ENCODE data around the gene SPATA16. TPM values are rescaled to one million over a fixed set of nuclear protein-coding genes. Genes with fewer than 3 reads are reported as not detected.
"Not testable (repeated sequence)": the region's sequence is repeated elsewhere in the genome, so short reads cannot be mapped to it uniquely, and the experiment has no call there.

SPATA16 gene
- polyA plus RNA-seq, 3 donors from 2014 or later, result not detected

DNA sequence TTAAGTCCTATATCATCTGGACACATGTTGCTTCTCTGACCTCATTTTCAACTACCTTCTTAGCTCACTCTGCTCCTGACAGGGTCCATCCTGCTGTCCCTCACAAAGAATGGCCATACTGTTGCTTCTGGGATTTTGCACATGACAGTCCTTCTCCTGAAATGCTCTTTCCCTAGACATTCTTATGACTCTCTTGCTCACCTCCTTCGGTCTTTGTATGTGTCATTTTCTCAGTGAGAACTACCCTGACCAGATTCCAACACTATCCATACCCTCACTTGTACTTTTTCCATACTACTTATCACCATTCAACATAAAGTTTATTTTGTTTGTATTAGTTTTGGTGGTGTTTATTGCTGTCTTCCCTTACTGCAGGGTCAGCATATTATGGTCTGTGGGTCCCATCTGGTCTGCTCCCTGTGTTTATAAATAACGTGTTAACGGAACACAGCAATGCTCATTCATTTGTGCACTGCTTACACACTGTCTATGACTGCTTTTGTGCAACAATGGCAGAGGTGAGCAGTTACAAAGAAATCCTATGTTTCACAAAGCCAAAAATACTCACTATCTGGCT lies 159.5 kb downstream of the SPATA16 start:
- Mint-ChIP-seq H3K9me3 (peaks cover 0 to 3% (median 0%) of the 10 kb centered on the region in 6 donors), H3K36me3 (no peaks in the 10 kb centered on the region), H3K27ac (no peak overlapping the region)

GRCh38 chr3:172980849-172981248 lies 160.2 kb downstream of the SPATA16 start:
- Mint-ChIP-seq H3K36me3 (no peaks in the 10 kb centered on the region), H3K4me1 (no peaks in the 10 kb centered on the region), H3K27me3 (ENCODE audit: low read depth in 3 of 3) (peaks cover 0 to 3% (median 0%) of the 10 kb centered on the region in 3 donors), H3K9me3 (peaks cover 0 to 3% (median 0%) of the 10 kb centered on the region in 6 donors), H3K4me3 (no peak overlapping the region), H3K27ac (no peak overlapping the region)
- no peak for DNase-seq

More for the DNA sequence above, 159.5 kb downstream of the SPATA16 start:
- Mint-ChIP-seq H3K4me1 (no peaks in the 10 kb centered on the region), H3K4me3 (no peak overlapping the region), H3K27me3 (ENCODE audit: low read depth in 3 of 3) (peaks cover 0 to 3% (median 0%) of the 10 kb centered on the region in 3 donors)
- DNase-seq, result no peak

DNA sequence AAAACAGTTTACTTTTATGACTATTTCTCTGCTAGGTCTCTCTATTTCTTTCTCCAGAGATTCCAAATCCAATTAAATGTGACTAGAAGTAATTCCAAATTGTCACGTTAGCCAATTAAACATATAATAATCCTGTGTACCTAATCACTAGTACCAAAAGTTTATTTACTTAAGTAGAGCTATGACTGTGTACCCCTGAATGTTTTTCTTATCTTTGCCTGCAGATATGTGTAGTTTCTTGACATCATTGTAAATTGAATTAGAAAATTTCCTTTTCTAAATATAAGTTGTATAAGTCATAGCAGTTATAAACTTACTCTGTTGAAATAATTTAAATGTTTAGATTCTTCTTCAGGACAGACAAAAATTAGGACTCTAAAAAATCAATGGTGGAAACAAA lies 163.3 kb downstream of the SPATA16 start:
- no peak for DNase-seq
- H3K27me3 Mint-ChIP-seq (ENCODE audit: low read depth in 3 of 3), result peaks cover 0 to 2% (median 0%) of the 10 kb centered on the region in 3 donors

DNA sequence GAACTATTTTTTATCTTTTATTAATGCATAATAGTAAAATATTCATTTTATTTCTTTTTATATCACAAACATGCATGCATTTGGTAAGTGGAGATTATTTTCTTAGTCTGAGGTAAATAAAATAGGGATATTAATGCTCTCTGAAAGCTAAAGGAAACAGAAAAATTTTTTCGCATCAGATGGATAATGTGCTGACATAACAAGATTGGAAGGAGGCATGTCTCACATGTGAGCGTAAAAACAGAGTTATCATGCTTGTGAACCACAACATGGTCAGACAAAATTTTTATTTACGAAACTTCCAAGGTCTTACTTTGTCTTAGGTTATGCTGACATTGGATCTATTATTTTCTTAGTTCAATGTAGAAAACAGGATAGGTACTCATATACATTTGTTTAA lies 166.1 kb downstream of the SPATA16 start:
- Mint-ChIP-seq H3K9me3 (peaks cover 0 to 2% (median 0%) of the 10 kb centered on the region in 6 donors), H3K27me3 (ENCODE audit: low read depth in 3 of 3) (no peaks in the 10 kb centered on the region), H3K4me3 (no peak overlapping the region), H3K4me1 (no peaks in the 10 kb centered on the region), H3K27ac (no peak overlapping the region), H3K36me3 (no peaks in the 10 kb centered on the region)
- DNase-seq, result no peak

More for the DNA sequence above, 163.3 kb downstream of the SPATA16 start:
- Mint-ChIP-seq H3K9me3 (peaks cover 0 to 2% (median 0%) of the 10 kb centered on the region in 6 donors), H3K36me3 (no peaks in the 10 kb centered on the region), H3K4me1 (no peaks in the 10 kb centered on the region), H3K27ac (no peak overlapping the region), H3K4me3 (no peak overlapping the region)

- no peaks in the 10 kb centered on the region for H3K36me3 Mint-ChIP-seq
- DNase-seq, result no peak
- H3K4me1 Mint-ChIP-seq, result no peaks in the 10 kb centered on the region
- peaks cover 0 to 2% (median 0%) of the 10 kb centered on the region in 6 donors for H3K9me3 Mint-ChIP-seq
- H3K27me3 Mint-ChIP-seq (ENCODE audit: low read depth in 3 of 3), result peaks cover 0 to 2% (median 0%) of the 10 kb centered on the region in 3 donors
- no peak overlapping the region for H3K4me3 Mint-ChIP-seq
- no peak overlapping the region for H3K27ac Mint-ChIP-seq
Measured at GRCh38 chr3:172973799-172974198, 167.2 kb downstream of the SPATA16 start.

DNA sequence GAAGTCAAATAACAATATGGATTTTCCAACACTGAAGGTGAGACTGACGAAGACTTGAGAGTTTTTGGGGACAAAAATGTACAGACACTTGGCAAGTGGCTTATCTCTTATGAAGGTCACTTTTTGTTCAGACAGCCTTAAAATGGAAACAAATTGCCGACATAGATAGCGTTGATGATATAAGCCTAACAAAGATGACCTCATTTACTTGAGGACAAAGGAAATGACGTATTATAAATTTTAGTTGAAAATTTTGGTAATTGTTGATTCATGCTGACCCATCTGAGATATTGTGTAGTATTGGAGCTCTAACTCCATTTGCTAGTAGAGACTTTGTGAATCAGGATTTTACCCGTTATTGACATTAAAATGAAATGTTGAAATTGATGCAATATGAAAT lies 168.3 kb downstream of the SPATA16 start:
- Mint-ChIP-seq H3K4me1 (no peaks in the 10 kb centered on the region), H3K36me3 (no peaks in the 10 kb centered on the region), H3K27ac (no peak overlapping the region), H3K27me3 (ENCODE audit: low read depth in 3 of 3) (peaks cover 0 to 2% (median 0%) of the 10 kb centered on the region in 3 donors), H3K9me3 (peaks cover 0 to 3% (median under 1%) of the 10 kb centered on the region in 6 donors), H3K4me3 (no peak overlapping the region)
- no peak for DNase-seq

DNA sequence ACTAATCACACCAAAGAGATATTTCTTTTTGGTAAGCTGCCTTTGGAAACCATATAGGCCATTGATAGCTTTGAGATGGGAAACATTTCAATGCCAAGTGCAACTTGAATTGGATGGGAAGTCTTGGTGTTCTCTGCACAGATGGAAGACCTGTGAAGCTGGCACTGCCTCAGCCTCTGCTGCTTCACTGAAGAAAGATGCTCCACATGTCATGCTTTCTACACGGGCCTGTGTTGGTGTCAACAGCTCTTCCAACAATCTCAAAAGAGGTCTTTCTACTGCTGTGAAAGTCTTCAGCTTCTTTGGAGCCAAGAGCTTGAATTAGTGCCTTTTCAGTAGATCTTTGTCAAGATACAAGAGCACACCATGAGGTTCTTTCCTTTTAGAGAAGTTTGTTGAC lies 169.0 kb downstream of the SPATA16 start:
- H3K9me3 Mint-ChIP-seq, result peaks cover 0 to 3% (median under 1%) of the 10 kb centered on the region in 6 donors

DNA sequence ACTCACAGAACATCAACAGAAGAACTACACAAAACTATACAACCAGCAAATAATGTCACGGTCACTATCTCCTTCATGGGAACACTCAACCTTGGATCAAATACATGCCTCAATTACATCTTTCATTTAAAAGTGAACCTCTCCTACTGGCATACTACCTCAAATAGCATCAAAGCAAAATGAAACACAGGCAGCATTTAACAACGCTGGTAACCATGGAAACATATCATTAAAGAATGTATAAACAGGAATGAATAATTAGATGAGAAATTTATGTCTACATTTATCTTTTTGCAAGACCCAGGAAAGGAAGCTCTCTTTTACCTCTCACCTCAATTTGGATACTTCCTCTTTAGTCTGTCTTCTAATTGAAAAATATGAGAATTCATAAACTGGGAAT lies 172.4 kb downstream of the SPATA16 start:
- Mint-ChIP-seq H3K4me1 (no peaks in the 10 kb centered on the region), H3K27me3 (ENCODE audit: low read depth in 3 of 3) (peaks cover 0 to 2% (median 0%) of the 10 kb centered on the region in 3 donors)

More for the DNA sequence above, 169.0 kb downstream of the SPATA16 start:
- no peaks in the 10 kb centered on the region for H3K36me3 Mint-ChIP-seq
- H3K4me3 Mint-ChIP-seq, result no peak overlapping the region
- no peak overlapping the region for H3K27ac Mint-ChIP-seq
- H3K4me1 Mint-ChIP-seq, result no peaks in the 10 kb centered on the region
- H3K27me3 Mint-ChIP-seq (ENCODE audit: low read depth in 3 of 3), result peaks cover 0 to 2% (median 0%) of the 10 kb centered on the region in 3 donors
- DNase-seq, result no peak

DNA sequence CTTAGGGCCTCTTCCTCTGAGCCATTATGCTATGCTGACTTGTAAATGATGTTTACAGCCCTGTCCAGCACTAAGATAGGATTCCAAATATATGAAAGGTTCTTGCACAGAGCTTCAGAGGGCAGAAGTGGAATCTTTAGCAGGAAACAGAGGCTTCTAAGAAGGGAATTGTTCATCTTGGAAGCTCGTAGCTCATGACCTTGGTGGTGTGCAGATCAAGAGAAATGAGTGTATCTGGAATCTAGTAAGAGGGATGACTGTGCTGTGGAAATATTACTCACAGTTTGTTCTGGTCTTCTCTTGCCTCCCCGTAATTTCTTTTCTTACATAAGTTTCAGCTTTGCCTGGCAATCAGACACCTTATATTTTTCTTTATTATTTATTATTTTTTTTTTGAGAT lies 175.8 kb downstream of the SPATA16 start:
- no peak for DNase-seq
- no peak overlapping the region for H3K27ac Mint-ChIP-seq
- no peaks in the 10 kb centered on the region for H3K4me1 Mint-ChIP-seq
- H3K9me3 Mint-ChIP-seq, result peaks cover 0 to 3% (median under 1%) of the 10 kb centered on the region in 6 donors
- H3K36me3 Mint-ChIP-seq, result no peaks in the 10 kb centered on the region
- no peak overlapping the region for H3K4me3 Mint-ChIP-seq
- peaks cover 0 to 2% (median 0%) of the 10 kb centered on the region in 3 donors for H3K27me3 Mint-ChIP-seq (ENCODE audit: low read depth in 3 of 3)

More for the DNA sequence above, 172.4 kb downstream of the SPATA16 start:
- DNase-seq, result no peak
- Mint-ChIP-seq H3K27ac (no peak overlapping the region), H3K9me3 (peaks cover 0 to 3% (median 0%) of the 10 kb centered on the region in 6 donors), H3K36me3 (no peaks in the 10 kb centered on the region), H3K4me3 (no peak overlapping the region)

DNA sequence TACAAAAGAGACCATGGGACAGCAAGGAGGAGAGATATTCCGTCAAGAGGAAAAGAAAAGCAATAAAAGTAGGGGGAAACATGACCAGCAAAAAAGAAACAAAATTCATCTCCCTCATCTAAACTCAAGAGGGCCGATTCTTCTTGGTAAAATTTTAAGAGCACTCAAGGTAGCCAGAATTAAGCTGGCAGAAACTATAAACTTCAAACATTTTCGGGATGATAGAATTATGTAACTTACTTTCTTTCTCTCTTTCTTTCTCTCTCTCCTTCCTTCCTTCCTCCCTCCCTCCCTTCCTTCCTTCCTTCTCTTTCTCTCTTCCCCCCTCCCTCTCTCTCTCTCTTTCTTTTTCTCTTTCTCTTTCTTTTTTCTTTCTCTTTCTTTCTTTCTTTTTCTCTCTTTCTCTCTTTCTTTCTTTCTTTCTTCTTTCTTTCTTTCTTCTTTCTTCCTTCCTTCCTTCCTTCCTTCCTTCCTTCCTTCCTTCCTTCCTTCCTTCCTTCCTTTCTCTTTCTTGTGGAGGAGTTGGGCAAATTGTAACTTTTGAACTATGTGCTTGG lies 180.3 kb downstream of the SPATA16 start:
- H3K4me3 Mint-ChIP-seq; H3K36me3 Mint-ChIP-seq; H3K4me1 Mint-ChIP-seq; H3K27me3 Mint-ChIP-seq (ENCODE audit: low read depth in 3 of 3); DNase-seq; H3K27ac Mint-ChIP-seq; H3K9me3 Mint-ChIP-seq: not testable (repeated sequence)

GRCh38 chr3:172958565-172958964 lies 182.5 kb downstream of the SPATA16 start:
- H3K9me3 Mint-ChIP-seq, result peaks cover 0 to 7% (median under 1%) of the 10 kb centered on the region in 6 donors
- H3K36me3 Mint-ChIP-seq, result no peaks in the 10 kb centered on the region
- H3K27ac Mint-ChIP-seq, result no peak overlapping the region
- H3K4me3 Mint-ChIP-seq, result no peak overlapping the region
- peaks cover 2 to 6% (median 5%) of the 10 kb centered on the region in 3 donors for H3K27me3 Mint-ChIP-seq (ENCODE audit: low read depth in 3 of 3)
- DNase-seq, result no peak
- no peaks in the 10 kb centered on the region for H3K4me1 Mint-ChIP-seq

DNA sequence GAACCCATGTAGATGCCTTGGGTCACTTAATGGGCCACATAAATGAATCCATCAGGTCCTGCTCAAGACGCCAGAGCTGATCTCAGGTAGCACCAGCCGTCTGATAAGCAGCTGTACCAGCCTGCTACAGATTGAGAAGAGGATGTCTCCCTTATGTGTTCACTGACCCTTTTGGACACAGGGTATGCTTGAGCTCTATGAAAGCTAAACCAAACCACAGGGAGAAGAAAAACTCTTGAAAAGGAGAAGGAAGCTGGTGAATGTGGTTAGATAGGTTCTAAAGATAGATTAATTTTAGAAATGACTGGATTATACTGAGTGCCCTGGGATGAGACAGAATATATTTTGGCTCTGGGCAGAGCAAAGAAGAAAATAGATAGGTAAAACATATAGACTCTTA lies 187.5 kb downstream of the SPATA16 start:
- DNase-seq, result no peak
- no peaks in the 10 kb centered on the region for H3K36me3 Mint-ChIP-seq
- H3K4me3 Mint-ChIP-seq, result no peak overlapping the region
- no peak overlapping the region for H3K27ac Mint-ChIP-seq
- H3K9me3 Mint-ChIP-seq, result peaks cover 0 to 9% (median under 1%) of the 10 kb centered on the region in 6 donors
- peaks cover 2 to 5% (median 4%) of the 10 kb centered on the region in 3 donors for H3K27me3 Mint-ChIP-seq (ENCODE audit: low read depth in 3 of 3)
- H3K4me1 Mint-ChIP-seq, result no peaks in the 10 kb centered on the region

GRCh38 chr3:172951511-172951910 lies 189.5 kb downstream of the SPATA16 start:
- H3K36me3 Mint-ChIP-seq, result no peaks in the 10 kb centered on the region
- H3K4me3 Mint-ChIP-seq, result no peak overlapping the region
- H3K27ac Mint-ChIP-seq, result no peak overlapping the region
- H3K4me1 Mint-ChIP-seq, result no peaks in the 10 kb centered on the region
- peaks cover 2 to 5% (median 4%) of the 10 kb centered on the region in 3 donors for H3K27me3 Mint-ChIP-seq (ENCODE audit: low read depth in 3 of 3)
- peaks cover 0 to 11% (median under 1%) of the 10 kb centered on the region in 6 donors for H3K9me3 Mint-ChIP-seq
- no peak for DNase-seq

DNA sequence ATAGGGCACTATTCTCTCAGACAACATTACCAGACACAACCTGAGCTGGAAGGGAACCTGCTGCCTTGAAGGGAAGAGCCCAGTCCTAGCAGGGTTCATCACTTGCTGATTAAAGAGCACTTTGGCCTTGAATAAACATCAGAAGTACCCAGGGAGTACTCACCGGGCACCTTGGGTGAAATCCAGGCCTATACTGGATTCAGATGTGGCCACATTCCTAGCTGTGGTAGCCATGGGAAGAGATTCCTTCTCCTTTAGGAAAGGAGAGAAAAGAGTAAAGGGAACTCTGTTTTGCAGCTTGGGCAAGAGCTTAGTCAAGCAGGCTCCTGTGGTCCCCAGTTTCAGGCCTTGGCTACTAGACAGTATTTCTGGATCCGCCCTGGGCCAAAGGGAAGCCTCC lies 195.0 kb downstream of the SPATA16 start:
- peaks cover 0 to 4% (median 0%) of the 10 kb centered on the region in 6 donors for H3K9me3 Mint-ChIP-seq
- H3K4me1 Mint-ChIP-seq, result no peaks in the 10 kb centered on the region
- no peak overlapping the region for H3K4me3 Mint-ChIP-seq
- no peak for DNase-seq
- peaks cover 2 to 4% (median 4%) of the 10 kb centered on the region in 3 donors for H3K27me3 Mint-ChIP-seq (ENCODE audit: low read depth in 3 of 3)
- H3K27ac Mint-ChIP-seq, result no peak overlapping the region
- no peaks in the 10 kb centered on the region for H3K36me3 Mint-ChIP-seq

Data from immature natural killer cell (primary cell).